SK-N-SH treated with all-trans-retinoic acid at 6 μM for 48 hours (cell line): Measurements from ENCODE around the gene MOBP.
"Not testable (repeated sequence)": the region's sequence is repeated elsewhere in the genome, so short reads cannot be mapped to it uniquely, and the experiment has no call there.

ENCODE experiments used
- ATAC-seq: fragments of 200-7000 bp; cut with Tn5 transposase; 3 replicates; pipeline ENCODE4 v1.9.1; 2020; ENCODE audit warnings: mild to moderate bottlenecking, moderate library complexity
- ARNTL ChIP-seq: fragments of 450-650 bp; formaldehyde crosslinking; IDR thresholded peaks from 2 replicates; pipeline ENCODE4 v1.5.0; 2020; ENCODE audit warnings: low read depth, mild to moderate bottlenecking, moderate library complexity, borderline replicate concordance
- CREB5 ChIP-seq: fragments of 250-450 bp; sonication (Bioruptor Pico); IDR thresholded peaks from 2 replicates; pipeline ENCODE4 v1.5.1; 2020; ENCODE audit warnings: low read depth, mild to moderate bottlenecking, moderate library complexity
- CSDC2 ChIP-seq: fragments of 250-450 bp; sonication (Bioruptor Pico); IDR thresholded peaks from 2 replicates; pipeline ENCODE4 v1.5.0; 2020; ENCODE audit warnings: mild to moderate bottlenecking, moderate library complexity
- CSRNP3 ChIP-seq: fragments of 250-450 bp; sonication (Bioruptor Pico); IDR thresholded peaks from 2 replicates; pipeline ENCODE4 v1.5.1; 2021; ENCODE audit warnings: mild to moderate bottlenecking, moderate library complexity
- ESRRG ChIP-seq: fragments of 250-450 bp; sonication (Bioruptor Pico); IDR thresholded peaks from 2 replicates; pipeline ENCODE4 v1.6.1; 2021; ENCODE audit warnings: mild to moderate bottlenecking
- GLIS3 ChIP-seq: fragments of 250-450 bp; sonication (Bioruptor Pico); IDR thresholded peaks from 2 replicates; pipeline ENCODE4 v1.5.0; 2020; ENCODE audit warnings: mild to moderate bottlenecking, moderate library complexity
- ISL1 ChIP-seq: fragments of 250-450 bp; sonication (Bioruptor Pico); IDR thresholded peaks from 2 replicates; pipeline ENCODE4 v2.1.2; 2022; ENCODE audit warnings: mild to moderate bottlenecking, moderate library complexity
- OSR1 ChIP-seq: fragments of 250-450 bp; sonication (Bioruptor Pico); IDR thresholded peaks from 2 replicates; pipeline ENCODE4 v1.8.0; 2022; ENCODE audit warnings: moderate library complexity, mild to moderate bottlenecking, inconsistent platforms
- POU6F1 ChIP-seq: fragments of 250-450 bp; sonication (Bioruptor Pico); IDR thresholded peaks from 2 replicates; pipeline ENCODE4 v1.8.0; 2021; ENCODE audit warnings: low read depth, mild to moderate bottlenecking, moderate library complexity, borderline replicate concordance
- PPARA ChIP-seq: fragments of 250-450 bp; sonication (Bioruptor Pico); IDR thresholded peaks from 2 replicates; pipeline ENCODE4 v1.5.0; 2020; ENCODE audit warnings: mild to moderate bottlenecking, borderline replicate concordance
- RARB ChIP-seq: fragments of 250-450 bp; sonication (Bioruptor Pico); IDR thresholded peaks from 2 replicates; pipeline ENCODE4 v1.8.0; 2021; ENCODE audit warnings: mild to moderate bottlenecking, moderate library complexity
- SNAI2 ChIP-seq: fragments of 250-450 bp; sonication (Bioruptor Pico); IDR thresholded peaks from 2 replicates; pipeline ENCODE4 v1.5.0; 2020; ENCODE audit warnings: mild to moderate bottlenecking, moderate library complexity
- ZC3H10 ChIP-seq: fragments of 250-450 bp; sonication (Bioruptor Pico); IDR thresholded peaks from 2 replicates; pipeline ENCODE4 v1.5.1; 2021; ENCODE audit warnings: mild to moderate bottlenecking, moderate library complexity
- ZFP3 ChIP-seq: fragments of 250-450 bp; sonication (Bioruptor Pico); IDR thresholded peaks from 2 replicates; pipeline ENCODE4 v1.5.0; 2020; ENCODE audit warnings: mild to moderate bottlenecking, moderate library complexity
- ZNF565 ChIP-seq: fragments of 450-650 bp; formaldehyde crosslinking; conservative IDR thresholded peaks from 2 replicates; pipeline ENCODE4 v1.5.0; 2020; ENCODE audit warnings: low read depth, mild to moderate bottlenecking, moderate library complexity
- ZNF70 ChIP-seq: fragments of 450-650 bp; formaldehyde crosslinking; IDR thresholded peaks from 2 replicates; pipeline ENCODE4 v1.5.0; 2020; ENCODE audit warnings: mild to moderate bottlenecking, moderate library complexity
- TF ChIP-seq, protein P1 (sequence below): fragments of 250-450 bp; sonication (Bioruptor Pico); IDR thresholded peaks from 2 replicates; pipeline ENCODE4 v1.5.0; 2020; ENCODE audit warnings: mild to moderate bottlenecking, moderate library complexity
- TF ChIP-seq, protein P2 (sequence below): fragments of 250-450 bp; sonication (Bioruptor Pico); IDR thresholded peaks from 2 replicates; pipeline ENCODE4 v1.8.0; 2020; ENCODE audit warnings: mild to moderate bottlenecking, moderate library complexity, borderline replicate concordance

The MOBP gene, protein sequence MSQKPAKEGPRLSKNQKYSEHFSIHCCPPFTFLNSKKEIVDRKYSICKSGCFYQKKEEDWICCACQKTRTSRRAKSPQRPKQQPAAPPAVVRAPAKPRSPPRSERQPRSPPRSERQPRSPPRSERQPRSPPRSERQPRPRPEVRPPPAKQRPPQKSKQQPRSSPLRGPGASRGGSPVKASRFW

GRCh38 chr3:39467394-39468107 lies at the start of gene MOBP:
Gene MOBP, plus strand, starts transcription at chr3:39467680. Its CDS starts 34,390 bp downstream, at chr3:39502070.
- ATAC-seq, result no peak
- TF ChIP-seq ISL1 (CRISPR knock-in tag), result no peak
- no peak for TF ChIP-seq ZNF70 (CRISPR knock-in tag)
- TF ChIP-seq ZNF565 (CRISPR knock-in tag), result no peak
- no peak for TF ChIP-seq SNAI2
- no peak for TF ChIP-seq CREB5
- TF ChIP-seq ZC3H10 (CRISPR knock-in tag), result no peak
- no peak for TF ChIP-seq GLIS3 (CRISPR knock-in tag)
- no peak for TF ChIP-seq ZFP3 (CRISPR knock-in tag)
- TF ChIP-seq, protein P1, sequence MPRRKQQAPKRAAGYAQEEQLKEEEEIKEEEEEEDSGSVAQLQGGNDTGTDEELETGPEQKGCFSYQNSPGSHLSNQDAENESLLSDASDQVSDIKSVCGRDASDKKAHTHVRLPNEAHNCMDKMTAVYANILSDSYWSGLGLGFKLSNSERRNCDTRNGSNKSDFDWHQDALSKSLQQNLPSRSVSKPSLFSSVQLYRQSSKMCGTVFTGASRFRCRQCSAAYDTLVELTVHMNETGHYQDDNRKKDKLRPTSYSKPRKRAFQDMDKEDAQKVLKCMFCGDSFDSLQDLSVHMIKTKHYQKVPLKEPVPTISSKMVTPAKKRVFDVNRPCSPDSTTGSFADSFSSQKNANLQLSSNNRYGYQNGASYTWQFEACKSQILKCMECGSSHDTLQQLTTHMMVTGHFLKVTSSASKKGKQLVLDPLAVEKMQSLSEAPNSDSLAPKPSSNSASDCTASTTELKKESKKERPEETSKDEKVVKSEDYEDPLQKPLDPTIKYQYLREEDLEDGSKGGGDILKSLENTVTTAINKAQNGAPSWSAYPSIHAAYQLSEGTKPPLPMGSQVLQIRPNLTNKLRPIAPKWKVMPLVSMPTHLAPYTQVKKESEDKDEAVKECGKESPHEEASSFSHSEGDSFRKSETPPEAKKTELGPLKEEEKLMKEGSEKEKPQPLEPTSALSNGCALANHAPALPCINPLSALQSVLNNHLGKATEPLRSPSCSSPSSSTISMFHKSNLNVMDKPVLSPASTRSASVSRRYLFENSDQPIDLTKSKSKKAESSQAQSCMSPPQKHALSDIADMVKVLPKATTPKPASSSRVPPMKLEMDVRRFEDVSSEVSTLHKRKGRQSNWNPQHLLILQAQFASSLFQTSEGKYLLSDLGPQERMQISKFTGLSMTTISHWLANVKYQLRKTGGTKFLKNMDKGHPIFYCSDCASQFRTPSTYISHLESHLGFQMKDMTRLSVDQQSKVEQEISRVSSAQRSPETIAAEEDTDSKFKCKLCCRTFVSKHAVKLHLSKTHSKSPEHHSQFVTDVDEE (CRISPR knock-in tag), result no peak
- no peak for TF ChIP-seq CSDC2
- TF ChIP-seq, protein P2, sequence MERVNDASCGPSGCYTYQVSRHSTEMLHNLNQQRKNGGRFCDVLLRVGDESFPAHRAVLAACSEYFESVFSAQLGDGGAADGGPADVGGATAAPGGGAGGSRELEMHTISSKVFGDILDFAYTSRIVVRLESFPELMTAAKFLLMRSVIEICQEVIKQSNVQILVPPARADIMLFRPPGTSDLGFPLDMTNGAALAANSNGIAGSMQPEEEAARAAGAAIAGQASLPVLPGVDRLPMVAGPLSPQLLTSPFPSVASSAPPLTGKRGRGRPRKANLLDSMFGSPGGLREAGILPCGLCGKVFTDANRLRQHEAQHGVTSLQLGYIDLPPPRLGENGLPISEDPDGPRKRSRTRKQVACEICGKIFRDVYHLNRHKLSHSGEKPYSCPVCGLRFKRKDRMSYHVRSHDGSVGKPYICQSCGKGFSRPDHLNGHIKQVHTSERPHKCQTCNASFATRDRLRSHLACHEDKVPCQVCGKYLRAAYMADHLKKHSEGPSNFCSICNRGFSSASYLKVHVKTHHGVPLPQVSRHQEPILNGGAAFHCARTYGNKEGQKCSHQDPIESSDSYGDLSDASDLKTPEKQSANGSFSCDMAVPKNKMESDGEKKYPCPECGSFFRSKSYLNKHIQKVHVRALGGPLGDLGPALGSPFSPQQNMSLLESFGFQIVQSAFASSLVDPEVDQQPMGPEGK (CRISPR knock-in tag), result no peak
- no peak for TF ChIP-seq CSRNP3 (CRISPR knock-in tag)
- no peak for TF ChIP-seq OSR1 (CRISPR knock-in tag)
- TF ChIP-seq PPARA (CRISPR knock-in tag), result no peak
- TF ChIP-seq RARB (CRISPR knock-in tag), result no peak
- TF ChIP-seq ESRRG (CRISPR knock-in tag), result no peak

- not testable (repeated sequence) for ATAC-seq
Observed at GRCh38 chr3:39418556-39419225, 48.8 kb upstream of the MOBP start.

GRCh38 chr3:39419742-39420315 lies 47.7 kb upstream of the MOBP start:
- ATAC-seq, result no peak
- TF ChIP-seq ISL1 (CRISPR knock-in tag) (no peak), CSDC2 (no peak), SNAI2 (no peak), ZC3H10 (CRISPR knock-in tag) (no peak)
- TF ChIP-seq, all 23 proteins: peak for 0

GRCh38 chr3:39420543-39420942 lies 46.9 kb upstream of the MOBP start:
- no peak for TF ChIP-seq CSDC2
- no peak for TF ChIP-seq ISL1 (CRISPR knock-in tag)
- TF ChIP-seq POU6F1, result no peak
- no peak for TF ChIP-seq GLIS3 (CRISPR knock-in tag)
- TF ChIP-seq ARNTL (CRISPR knock-in tag), result no peak
- no peak for TF ChIP-seq RARB (CRISPR knock-in tag)
- TF ChIP-seq CREB5, result no peak
- no peak for TF ChIP-seq ESRRG (CRISPR knock-in tag)
- no peak for ATAC-seq
